GM19239 (cell line): ENCODE measurements around the gene MAP3K1.
"Not testable (repeated sequence)": the region's sequence is repeated elsewhere in the genome, so short reads cannot be mapped to it uniquely, and the experiment has no call there.

Experiments used
- DNase-seq: peaks from one replicate; pipeline ENCODE4 v3.0.0; 2011; ENCODE audit warnings: low spot score; ENCODE audit not compliant: insufficient read length
- FAIRE-seq: peaks from 2 replicates; lab custom pipeline; 2011; peaks lifted over from hg19 to GRCh38; lab: Jason Lieb, UNC

MAP3K1 gene

GRCh38 chr5:56814963-56815657 lies at the start of gene MAP3K1:
MAP3K1 (plus strand) TSS chr5:56815549; CDS start chr5:56815574, 25 bp downstream.
- DNase-seq (peak; percentile 62), FAIRE-seq (peak; percentile 45)

GRCh38 chr5:56766926-56767325 lies 48.4 kb upstream of the MAP3K1 start:
- DNase-seq (no peak), FAIRE-seq (no peak)

DNA sequence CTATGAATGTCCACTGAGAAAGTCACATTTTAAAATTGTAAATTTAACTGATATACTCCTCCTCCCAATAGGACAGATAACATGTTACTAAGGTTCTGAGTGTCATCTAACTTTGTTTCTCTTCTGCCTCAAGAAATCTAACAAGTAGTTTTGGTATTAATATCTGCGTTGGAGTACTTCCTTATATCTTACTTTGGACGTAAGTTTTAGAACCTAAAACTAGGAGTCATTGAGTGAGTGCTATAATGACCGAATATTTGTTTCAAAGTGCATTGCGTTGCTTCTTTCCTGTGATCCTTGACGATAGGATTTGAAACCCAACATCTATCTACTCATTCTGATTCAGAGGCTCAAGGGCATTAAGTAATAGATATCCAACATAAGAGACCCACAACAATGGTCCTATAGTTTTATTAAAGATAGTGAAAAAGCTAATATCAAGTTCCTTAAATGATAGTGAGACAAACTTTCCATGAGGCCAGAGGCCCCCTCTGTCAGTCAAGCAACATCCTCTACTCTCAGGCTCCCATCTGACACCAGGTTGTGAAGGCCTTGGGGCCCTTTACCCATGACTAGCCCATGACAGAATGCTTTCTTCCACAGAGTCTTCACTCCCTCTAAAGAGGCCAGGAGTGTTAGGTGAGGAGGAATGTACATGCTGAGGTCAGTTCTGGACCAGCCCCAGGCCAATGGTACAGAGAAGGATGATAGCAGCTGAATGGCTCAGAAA lies 45.3 kb upstream of the MAP3K1 start:
- no peak for FAIRE-seq
- no peak for DNase-seq

DNA sequence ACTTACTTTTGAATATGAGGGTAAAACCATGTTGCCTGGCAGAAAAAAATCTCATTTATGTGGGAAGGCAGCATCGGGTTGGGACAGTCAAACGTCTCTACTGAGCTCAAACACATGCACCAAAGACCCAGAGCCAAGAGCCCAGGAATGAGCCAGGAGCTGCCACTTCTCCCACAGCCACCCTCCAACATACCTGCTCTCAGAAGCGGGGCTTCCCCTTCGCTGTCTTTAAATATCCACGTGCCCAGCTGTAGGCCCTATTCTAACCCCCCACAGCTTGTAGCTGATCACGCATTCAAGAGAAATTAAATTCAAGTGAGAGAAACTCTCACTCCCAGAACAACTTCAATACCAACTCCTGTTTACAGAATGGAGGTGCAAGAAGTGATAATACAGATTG lies 42.6 kb upstream of the MAP3K1 start:
- FAIRE-seq (no peak), DNase-seq (no peak)

GRCh38 chr5:56774957-56775356 lies 40.4 kb upstream of the MAP3K1 start:
- FAIRE-seq (no peak), DNase-seq (no peak)

GRCh38 chr5:56776212-56776846 lies 39.0 kb upstream of the MAP3K1 start:
- not testable (repeated sequence) for FAIRE-seq

GRCh38 chr5:56783261-56783660 lies 32.1 kb upstream of the MAP3K1 start:
- no peak for DNase-seq
- FAIRE-seq = no peak

More at GRCh38 chr5:56776212-56776846, 39.0 kb upstream of the MAP3K1 start:
- not testable (repeated sequence) for DNase-seq

DNA sequence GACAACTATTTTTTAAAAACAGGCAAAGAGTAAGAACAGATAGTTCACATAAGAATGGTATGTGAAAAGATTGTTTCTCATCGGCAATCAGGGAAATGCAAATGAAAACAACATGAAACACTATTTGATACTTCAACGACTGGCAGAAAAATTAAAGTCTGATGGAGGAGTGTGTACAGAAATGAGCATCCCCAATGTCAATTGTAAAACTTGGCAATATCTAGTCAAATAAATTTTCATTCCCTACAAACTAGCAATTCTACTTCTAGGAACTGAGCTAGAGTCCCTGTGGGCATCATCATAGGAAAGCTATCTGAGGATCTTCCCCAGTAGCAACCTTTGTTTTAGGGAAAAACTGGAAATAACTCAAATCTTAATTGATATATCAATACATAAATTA lies 29.0 kb upstream of the MAP3K1 start:
- FAIRE-seq (no peak), DNase-seq (no peak)

DNA sequence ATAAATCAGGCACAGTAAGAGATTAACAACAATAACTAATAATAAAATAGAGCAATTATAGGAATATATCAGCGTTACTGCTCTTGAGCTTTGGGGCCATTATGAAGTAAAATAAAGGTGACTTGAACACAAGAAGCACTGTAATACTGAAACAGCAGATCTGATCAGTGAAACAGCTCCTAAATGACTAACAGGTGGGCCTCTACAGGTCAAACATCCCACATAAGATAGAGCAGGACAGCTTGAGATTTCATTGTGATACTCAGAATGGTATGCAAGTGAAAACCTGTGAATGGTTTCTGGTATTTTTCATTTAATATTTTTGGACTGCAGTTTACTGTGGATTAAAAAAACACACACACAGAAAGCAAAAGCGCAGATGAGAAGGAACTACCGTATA lies 24.0 kb upstream of the MAP3K1 start:
- peak; percentile 8 for FAIRE-seq
- DNase-seq = no peak

DNA sequence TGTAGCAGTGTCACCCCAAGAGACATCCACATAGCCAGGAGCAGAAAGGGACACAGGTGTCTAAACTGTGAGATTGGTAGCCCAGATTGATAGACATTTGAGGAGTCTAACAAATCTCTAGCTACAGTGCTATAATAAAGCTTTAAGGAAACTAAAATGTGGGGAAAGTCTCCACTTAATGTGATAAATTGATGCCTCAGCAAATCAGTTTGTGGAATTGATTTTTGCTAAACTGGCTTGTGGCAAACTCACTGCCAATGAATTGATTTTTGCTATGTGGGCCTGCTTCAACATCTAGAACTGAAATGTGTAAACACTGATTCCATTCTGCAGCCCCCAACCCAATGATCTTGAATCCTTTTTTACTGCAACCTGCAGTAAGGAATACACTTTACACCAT lies 16.8 kb upstream of the MAP3K1 start:
- FAIRE-seq (no peak), DNase-seq (no peak)

- no peak for DNase-seq
- no peak for FAIRE-seq
Measured at GRCh38 chr5:56800186-56800585, 15.2 kb upstream of the MAP3K1 start.

GRCh38 chr5:56801256-56801655 lies 14.1 kb upstream of the MAP3K1 start:
- FAIRE-seq = no peak

DNA sequence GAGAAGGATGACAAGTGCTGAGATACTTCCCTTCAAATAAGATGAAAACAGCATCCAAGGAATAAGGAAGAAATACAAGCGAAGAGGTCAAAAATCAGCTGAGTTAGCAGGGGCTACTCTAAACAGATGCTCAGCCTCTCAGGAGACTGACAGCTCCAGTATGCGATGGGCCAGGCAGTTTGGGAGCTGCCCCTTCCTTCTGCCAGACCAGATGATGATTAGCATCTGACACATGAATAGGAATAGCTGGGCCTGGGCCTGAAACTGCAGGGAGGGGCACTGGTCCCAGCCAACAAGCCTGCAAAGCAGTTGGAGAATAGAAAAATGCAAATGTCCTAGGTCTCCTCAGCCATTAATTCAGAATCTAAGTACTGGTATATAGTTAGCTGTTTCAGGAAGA lies 13.1 kb upstream of the MAP3K1 start:
- no peak for FAIRE-seq
- DNase-seq = no peak

More at GRCh38 chr5:56801256-56801655, 14.1 kb upstream of the MAP3K1 start:
- no peak for DNase-seq

DNA sequence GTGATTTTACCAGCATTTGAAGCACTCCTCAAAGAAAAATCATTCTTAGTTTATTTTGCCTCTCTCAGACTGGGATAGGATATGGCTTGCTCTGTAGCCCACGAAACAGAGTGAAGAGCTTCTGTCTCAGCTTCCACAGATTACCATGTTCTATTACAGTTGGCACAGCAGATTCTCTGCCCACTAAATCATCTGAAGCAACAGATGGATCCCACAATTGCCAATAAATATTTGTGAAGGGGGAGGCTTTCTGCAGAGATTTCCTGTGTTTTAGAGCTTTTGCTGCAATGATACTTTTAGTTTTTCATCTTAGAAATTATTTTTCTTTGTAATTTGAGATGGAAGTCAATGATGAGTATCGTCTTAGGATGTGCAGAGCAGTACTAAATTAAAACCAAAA lies 12.3 kb upstream of the MAP3K1 start:
- DNase-seq = no peak
- FAIRE-seq = no peak

DNA sequence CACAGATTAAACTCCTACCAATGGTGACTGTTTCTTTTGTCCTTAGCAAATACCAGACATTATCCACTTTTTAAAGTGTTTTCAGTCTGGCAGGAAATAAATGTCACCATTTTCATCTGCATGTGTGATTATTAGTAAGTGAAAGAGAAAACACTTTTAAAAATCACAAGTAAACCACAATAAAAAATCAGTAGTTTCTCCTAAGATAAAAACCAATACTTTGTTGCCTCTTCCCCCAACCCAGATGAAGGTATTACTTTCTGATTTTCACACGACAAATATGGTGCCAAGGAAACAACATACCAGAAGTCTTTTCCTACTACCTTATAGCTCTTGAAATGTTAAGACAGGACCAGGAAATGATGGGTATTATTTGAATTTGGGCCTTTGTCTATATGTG lies 11.5 kb upstream of the MAP3K1 start:
- FAIRE-seq = no peak

DNA sequence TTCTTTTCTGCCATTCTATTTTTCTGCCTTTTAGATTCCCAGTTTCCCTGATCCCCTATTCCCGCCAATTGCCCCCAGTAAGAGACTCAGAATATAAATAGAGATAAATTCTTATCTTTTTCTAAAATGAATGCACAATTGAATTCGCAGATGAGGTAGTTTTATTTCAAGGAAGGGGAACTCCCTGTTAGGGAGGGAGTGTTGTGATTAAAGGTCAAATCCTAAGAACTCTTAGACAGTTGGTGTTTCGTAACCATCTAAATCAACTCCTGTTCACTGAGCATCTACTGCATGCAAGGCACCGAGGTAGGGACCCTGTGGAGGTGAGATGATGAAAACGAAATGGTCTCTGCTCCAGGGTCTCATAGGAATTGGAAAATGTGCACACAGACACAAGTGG lies 7.7 kb upstream of the MAP3K1 start:
- no peak for FAIRE-seq

More for the DNA sequence above, 11.5 kb upstream of the MAP3K1 start:
- DNase-seq = no peak

DNA sequence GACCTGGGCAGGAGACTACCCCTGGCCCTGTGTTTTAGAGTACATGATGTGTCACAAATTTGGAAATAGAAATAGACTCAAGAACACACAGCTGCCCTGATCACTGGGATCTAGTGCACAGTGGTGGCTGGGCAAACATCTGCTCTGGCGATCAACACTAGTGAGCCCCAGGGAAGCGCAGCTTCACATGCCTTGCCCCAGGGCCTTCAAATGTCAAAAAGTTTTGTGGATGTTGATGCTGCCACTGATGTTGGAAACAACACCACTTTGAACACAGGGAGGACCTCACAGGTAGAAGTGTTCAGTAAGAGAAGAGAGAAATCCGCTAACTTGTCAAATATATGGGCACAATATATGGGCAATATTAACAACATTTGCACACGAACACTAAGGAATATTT lies 7.1 kb upstream of the MAP3K1 start:
- no peak for DNase-seq
- no peak for FAIRE-seq

More for the DNA sequence above, 7.7 kb upstream of the MAP3K1 start:
- no peak for DNase-seq

- no peak for FAIRE-seq
- no peak for DNase-seq
Measured at GRCh38 chr5:56810826-56811225, 4.5 kb upstream of the MAP3K1 start.

- DNase-seq (no peak), FAIRE-seq (no peak)
Measured at GRCh38 chr5:56812110-56812509, 3.2 kb upstream of the MAP3K1 start.

- no peak for FAIRE-seq
- DNase-seq = no peak
Measured at GRCh38 chr5:56813302-56813701, 2.0 kb upstream of the MAP3K1 start.

GRCh38 chr5:56814361-56814962 lies 887 bp upstream of the MAP3K1 start:
- peak; percentile 40 for FAIRE-seq
- no peak for DNase-seq
